GM18519 (cell line): ENCODE data around the gene UQCR11.

Experiments
- ATAC-seq: cut with Tn5 transposase; IDR thresholded peaks from one replicate; pipeline ENCODE4 v1.9.1; 2021; ENCODE audit warnings: mild to moderate bottlenecking, moderate library complexity; ENCODE audit not compliant: unreplicated experiment, low FRiP score

The UQCR11 gene

DNA sequence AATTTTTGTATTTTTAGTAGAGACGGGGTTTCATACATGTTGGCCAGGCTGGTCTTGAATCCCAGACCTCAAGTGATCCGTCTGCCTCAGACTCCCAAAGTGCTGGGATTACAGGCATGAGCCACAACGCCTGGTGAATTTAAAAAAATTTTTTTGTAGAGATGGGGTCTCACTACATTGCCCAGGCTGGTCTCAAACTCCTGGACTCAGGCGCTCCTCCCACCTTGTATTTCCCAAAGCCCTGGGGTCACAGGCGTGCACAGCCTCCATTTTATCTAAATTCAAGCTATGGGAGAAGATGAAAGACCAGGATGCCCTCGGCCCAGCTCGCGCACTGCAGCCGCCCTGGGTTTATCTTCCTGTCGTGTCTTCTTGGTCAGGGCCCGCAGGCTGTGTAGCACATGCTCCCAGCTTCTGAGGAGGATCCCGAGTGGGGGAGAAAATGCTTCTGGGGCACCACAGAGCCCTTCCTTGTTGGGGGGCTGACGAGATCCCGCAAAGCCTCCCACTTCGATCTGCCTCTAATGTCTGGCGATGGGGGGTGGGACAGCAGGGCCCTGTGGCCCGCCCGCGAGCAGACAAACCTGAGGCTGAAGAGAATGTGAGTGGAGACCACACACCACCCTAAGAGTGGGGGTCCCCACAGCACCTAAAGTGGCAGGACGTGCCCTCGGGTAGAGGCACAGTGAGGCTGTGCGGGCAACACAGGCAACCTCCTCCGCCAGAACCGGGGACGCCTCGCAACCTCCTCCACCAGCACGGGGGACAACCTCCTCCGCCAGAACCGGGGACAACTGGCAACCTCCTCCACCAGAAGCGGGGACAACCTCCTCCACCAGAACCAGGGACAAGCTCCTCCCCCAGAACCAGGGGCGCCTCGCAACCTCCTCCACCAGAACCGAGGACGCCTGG, 31.3 kb upstream of the UQCR11 start:
- ATAC-seq, result no peak

DNA sequence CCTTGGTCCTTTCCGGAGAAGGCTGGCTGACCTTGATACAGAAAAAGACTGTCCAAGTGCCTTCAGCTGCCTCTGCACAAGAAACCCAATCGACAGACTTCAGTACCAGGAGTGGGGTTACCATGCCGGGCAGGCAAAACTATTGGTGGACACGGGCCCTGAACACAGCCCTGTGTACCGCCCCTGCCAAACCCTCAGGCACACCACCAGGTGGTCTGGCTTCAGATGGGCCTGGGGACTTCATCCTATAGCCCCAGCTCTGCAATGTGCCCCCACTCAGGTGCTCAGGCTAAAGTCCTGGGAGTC, 29.6 kb upstream of the UQCR11 start:
- no peak for ATAC-seq

DNA sequence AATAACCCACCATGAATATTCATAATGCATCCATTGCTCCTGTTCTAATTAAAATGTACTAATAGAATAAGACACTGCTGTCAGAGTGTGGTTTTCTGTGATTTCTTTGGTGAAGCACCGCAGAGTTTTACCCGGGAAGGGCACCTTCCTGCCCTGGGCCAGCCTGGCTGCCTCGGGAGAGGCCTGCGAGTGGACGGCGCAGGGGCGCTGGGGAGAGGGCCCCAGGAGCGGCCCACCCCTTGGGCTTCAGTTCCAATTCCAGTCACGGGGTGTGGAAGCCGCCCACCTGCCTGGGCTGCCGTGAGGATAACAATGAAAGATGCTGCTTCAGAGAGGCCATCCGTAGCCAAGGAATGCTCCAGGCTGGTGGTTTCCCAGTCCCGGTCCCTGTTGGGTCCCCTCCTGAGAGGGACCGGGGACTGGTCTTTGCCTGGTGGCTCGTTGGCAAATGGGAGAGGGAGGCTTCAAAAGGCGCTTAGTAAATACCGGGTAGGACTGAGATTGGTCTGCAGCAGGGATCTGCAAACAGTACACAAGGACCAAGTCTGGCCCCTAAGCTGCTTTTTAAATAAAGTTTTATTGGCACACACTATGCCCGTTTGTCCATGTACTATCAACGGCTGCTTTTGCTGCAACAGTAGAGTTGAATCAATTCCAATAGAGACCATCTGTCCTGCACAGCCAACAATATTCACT, 29.1 kb upstream of the UQCR11 start:
- ATAC-seq, result no peak

DNA sequence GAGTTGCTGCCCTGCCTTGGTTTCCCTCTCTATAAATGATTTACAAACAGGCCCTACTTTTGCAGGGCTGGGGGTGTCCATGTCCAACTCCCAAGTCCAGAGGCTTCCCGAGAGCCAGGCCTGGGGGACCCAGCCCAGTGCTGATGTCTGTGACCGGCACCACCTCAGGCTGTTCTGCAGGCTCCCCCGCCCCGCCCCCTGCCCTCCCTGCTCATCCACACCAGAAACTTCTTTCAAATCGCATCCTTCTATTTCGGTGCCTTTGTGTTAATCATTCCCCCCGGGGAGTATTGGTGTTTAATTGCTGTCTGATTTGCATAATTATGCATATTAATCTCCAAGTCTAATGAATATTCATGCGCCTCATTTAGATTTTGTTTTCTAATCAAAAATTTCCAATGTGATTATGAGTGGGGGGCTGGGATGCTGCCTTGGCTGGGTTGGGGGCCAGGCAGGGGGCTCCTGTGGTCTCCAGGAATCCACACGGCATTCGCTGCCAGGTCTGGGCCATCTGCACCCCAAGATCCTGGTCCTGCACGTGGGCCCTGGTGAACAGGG, 28.1 kb upstream of the UQCR11 start:
- no peak for ATAC-seq

DNA sequence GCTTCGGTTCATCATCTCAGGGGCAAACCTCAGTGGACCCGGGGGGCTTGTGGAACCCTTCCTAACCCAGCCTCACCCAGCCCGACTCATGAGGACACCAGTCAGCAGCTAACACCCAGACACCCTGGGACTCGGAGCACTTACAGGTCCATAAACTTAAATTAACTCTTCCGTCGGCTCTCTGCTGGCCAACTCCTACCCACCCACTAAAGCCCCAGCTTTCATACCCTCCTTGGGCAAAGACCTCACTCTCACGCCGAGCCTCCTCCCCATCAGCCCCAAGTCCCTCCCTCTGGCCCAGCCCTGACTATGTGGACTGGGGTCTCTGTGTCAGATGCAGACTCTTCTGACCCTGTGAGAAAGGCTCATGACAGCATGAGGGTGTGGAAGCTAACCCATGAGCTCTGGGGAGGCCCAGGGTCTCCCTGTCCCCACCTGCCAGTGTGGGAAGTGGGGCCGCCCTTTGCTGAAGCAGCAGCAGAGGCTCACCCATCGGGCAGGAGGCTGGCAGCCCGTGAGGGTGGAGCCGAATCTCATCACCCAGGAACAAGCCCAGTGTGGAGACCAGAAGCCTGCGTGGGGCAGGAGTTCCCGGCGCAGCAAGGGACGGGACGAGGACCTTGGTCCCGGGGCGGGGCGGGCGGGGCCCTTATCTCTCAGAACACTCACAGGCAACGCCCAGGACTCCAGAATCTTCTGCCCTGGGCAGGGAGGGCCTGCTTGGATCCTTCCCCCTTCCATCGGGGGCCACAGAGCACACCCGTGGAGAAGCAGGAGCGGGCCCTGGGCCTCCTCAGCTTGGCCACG, 27.4 kb upstream of the UQCR11 start:
- ATAC-seq, result no peak

DNA sequence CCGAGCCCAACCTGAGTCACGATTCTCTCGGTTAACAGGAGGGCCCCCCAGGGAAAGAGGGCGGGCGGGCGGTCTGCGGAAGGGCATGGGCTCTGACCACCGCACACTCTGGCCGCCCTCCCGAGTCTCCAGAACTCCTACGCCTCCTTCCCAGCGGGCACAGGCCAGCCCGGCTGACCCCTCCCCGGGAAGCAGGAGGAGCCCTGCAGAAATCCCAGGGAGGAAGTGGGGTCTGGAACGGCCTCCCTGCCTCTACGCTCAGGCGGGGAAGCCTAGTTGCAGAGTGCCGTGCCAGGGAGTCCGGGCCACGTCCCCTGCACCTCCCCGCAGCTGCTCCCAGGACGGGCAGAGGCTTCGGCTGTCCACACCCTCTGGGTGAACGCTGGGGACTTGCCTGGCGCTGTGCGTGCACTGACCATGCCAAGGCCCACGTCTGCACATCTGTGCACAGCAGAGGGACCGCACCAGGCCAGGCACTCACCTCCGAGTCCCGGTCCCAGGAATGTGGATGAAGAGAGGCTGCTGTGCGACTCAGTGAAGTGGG, 26.4 kb upstream of the UQCR11 start:
- ATAC-seq, result no peak

DNA sequence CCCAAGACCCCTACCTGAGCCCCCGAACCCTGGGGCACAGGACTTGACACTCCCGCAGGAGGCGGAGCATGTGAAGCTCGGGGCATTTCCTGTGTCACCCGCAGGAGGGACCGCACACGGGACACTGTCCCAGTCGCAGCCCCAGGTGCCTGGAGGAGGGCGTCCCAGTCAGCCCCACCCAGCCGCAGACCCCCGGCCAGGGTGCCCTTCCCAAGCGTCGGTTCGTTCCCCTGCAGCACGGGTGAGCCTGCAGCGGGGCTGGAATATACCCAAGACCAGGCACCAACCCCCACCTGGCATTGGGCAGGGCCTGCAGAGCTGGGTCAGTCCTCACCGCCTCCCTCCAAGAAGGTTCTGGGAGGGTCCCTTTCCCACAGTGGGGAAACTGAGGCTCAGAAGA, 25.5 kb upstream of the UQCR11 start:
- no peak for ATAC-seq

DNA sequence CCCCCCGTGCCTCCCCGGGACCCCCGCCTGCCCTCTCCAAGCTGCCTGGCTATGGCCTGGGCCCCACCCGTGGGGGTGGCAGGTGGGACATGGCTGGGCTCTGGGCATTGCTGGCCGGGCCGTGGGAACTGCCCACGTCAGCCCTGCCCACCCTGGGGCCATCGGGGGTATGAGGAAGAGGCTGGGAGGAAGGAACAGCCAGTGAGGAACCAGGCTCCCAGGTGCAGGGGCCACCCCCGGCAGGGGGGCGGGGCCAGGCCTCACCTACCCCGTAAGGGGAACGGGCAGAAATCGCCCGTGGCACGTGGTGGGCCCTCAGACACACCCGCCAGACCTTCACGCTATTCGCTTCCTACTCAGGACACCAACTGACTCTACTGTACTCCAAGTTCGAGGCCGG, 24.8 kb upstream of the UQCR11 start:
- ATAC-seq, result no peak

DNA sequence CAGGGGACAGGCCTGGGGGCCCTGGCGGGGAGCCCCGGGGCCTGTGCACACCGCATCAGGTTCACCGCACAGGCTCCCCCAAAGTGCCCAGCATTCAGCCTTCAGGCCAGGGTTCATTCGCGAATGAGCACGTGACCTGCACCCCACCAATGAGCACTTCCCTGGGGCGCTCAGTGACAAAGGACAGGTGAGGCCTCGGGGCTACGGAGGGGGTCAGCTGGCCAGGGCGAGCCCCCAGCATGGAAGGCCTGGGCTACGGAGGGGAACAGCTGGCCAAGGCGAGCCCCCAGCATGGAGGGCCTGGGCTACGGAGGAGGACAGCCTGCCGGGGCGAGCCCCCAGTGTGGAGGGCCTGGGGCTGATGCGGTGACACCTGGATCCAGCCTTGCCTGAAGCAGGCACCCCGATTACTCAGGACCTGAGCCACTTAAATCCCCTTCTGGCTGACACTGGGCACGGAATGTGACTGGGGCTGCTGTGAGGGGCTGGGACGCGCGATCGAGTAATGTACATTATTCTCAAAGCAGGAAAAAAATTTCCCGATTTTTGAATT, 24.1 kb upstream of the UQCR11 start:
- no peak for ATAC-seq

DNA sequence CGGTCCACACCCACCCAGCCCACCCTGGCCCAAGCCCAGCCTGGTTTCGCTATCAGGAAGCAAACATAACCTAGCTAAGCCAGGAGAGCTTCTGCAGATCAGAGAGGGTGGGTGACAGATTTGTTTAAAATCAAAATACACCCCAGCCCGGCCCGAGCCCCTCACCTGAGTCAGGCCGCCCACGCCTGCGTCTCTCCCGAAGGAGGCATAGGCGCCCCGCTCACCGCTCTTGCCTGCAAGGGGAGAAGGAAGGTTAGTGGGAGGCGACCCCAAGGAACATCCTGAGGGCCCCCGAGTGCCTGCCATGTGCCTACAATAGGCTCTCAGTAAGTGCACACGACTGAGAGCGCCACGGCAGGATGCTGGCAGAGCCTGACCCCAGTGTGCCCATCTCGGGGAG, 21.9 kb upstream of the UQCR11 start:
- ATAC-seq, result no peak

DNA sequence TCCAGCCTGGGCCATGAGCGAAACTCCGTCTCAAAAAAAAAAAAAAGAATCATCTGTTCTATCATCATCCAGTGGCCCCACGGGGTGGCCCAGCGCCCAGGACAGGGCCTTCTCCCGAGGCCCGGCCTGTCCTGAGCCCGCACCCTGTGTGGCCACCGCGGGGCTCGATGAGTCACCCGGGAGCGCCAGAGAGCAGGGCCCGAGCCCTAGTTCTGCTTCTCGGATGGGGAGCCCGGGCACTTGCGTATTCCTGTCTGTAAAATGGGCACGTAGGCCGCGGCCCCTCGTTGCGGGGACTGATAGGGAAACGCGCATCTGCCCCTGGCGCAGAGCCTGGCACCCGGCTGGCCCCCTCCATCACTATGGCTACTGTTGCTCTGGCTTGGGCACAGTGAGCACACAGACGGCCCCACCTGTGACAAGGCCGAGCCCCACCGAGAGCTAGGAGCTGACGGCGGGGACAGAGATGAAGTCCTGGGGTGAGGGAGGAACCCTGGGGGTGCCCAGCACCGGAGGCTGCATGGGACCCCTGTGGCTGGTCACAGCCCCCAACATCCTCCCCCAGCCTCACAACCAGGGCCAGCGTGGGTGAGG, 21.3 kb upstream of the UQCR11 start:
- no peak for ATAC-seq

DNA sequence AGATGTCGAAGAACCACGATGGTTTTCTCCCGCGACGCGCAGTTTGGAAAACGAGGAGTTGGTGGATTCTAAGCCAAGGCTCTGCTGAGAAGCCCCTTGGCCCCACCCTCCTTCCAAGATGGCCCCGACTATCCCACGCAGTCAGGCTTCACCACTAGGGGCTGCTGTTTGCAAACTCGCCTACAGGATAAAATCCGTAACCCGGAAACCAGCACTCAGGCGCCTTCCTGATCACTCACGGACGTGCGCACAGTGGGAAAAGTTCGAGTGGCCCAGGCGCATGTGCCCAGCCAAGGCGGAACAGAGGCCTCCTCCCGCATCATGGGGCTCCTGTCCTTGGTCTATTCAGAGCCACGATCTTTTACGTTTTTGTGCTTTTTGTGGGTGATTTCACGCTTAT, 19.2 kb upstream of the UQCR11 start:
- no peak for ATAC-seq

DNA sequence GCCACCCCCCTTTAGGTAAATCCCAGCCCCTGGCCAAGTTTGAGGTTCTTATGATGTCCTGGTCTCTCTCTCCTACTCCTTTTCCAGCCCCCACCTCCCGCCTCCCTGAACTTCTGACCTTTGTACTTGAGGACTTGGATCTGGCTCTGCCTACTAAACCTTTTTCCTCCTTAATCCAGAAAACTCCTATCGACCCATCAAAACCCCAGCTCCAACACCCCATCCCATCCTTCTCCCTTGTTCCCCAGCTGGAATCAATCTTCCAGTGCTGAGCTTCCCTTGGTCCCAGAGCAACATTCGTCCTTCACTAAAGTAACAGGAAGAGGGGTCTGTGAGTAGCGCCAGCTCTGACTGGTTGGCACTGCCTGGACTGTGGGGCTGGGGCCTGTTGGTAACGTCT, 17.3 kb upstream of the UQCR11 start:
- no peak for ATAC-seq

DNA sequence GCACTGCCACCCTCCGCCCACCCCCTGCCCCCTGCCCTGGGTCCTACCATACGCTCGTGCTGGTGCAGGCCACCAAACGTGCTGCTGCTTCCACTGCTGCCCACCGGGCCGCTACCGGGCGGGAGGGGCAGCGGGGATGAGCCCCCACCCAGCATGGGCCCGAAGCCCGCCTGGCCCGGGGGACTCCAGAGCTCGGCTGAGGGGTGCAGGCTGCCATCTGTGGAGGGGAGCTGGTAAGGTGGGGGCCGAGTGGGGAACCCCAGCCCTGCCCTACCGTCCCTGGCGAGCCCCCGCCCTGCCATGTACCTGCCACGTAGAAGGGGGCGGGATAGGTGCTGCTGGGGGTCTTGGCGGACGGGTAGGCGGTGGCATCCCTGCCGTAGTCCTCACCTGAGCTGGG, 16.7 kb upstream of the UQCR11 start:
- ATAC-seq, result no peak

DNA sequence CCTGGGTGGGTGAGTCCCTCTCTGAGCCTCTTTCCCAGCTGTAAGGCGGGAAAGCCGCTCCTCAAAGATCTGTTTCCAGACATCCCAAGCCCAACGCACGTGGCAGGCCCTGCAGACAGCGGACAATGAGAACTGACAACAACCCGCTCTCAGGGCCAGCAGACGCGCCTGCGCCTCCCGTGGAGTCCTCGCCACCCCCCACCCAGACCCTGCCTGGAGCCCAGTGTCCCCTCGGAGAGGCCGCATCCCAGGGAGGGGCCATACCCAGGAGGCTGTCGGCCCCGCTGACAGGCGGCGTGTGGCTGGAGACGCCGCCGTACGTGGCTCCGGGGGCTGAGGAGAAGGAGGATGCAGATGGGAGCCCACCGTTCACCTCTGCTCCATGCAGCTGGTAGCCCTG, 16.3 kb upstream of the UQCR11 start:
- ATAC-seq, result no peak

DNA sequence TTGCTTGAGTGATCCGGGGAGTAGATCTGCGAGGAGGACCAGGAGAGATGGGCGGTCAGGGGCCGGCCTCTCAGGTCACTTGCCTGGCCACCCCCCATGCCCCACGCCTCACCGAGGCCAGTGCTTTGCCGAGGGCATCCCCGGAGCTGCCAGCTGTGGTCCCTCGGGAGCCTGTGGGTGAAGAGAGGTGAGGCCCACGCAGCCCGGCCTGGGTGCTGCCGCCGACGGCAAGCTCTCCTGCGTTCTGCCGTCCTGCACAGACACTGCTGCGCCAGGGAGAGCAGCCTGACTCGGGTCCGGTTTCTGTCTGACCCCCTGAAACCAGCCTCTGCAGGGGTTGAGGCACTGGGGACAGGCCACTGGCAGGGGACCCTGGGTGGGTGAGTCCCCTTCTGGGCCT, 15.8 kb upstream of the UQCR11 start:
- ATAC-seq, result no peak

DNA sequence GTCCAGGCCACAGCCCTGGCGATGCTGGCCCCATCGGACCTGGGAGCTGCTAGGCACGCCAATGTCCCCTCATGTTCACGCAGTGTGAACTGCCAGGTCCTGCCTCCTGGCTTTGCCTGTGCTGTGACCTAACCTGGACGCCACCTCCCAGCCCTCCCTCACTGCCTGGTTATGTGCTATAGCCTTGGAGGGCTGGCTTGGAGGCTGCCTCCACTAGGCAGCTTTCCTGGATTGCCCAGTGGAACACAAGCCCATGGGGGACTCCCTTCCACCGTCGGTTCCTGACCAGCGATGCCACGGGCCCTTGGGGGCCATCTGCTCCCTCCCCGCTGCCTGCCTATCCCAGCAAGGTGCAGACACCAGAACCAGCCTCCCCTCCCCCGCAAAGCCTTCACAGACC, 15.2 kb upstream of the UQCR11 start:
- no peak for ATAC-seq

DNA sequence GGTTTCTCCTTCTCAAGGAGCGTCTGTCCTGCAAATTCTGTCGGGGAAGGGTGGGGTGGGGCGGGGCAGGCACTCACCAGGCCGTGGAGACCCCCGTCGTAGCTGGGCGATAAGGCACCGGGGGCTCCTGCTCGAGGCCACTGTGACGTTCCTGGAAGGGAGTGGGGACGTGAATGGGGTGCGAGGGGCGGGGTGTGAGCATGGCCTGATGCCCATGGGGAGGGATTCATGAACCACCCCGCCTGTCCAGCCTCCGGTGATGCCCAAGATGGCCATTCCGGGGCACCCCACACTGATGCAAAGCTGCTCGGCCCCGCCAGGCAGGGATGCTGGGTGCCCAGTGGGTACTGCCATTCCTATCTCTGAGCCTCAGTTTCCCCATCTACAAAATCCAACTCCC, 14.4 kb upstream of the UQCR11 start:
- ATAC-seq, result no peak

DNA sequence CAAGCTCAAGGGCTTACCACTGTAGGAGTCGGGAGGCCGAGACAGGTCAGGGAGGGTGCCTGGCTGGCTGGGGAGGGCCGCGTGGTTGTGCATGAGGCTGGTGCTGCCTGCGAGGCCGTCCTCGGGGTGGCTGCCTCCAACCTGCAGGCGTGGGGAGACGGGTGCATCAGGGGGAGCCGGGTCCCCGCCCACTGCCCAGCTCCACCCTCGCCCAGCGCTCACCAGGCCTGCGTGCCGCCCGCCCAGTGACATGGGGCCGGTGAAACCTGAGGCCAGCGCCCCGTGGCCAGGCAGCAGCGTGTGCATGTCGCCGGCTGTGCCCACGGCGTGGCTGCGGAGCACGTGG, 13.8 kb upstream of the UQCR11 start:
- no peak for ATAC-seq
